Glutamatergic neuron (in vitro differentiated cells): ENCODE data around the gene GNAL. TPM values are rescaled to one million over a fixed set of nuclear protein-coding genes. Genes with fewer than 3 reads are reported as not detected.

Source experiments
- DNase-seq: peaks from one replicate; pipeline ENCODE4 v3.0.0; 2022
- H3K27ac Mint-ChIP-seq: one replicate; pipeline ENCODE4 v1.8.0; 2020; ENCODE audit warnings: mild to moderate bottlenecking, mixed read lengths, inconsistent platforms; ENCODE audit not compliant: unreplicated experiment
- H3K27me3 Mint-ChIP-seq: one replicate; pipeline ENCODE4 v1.8.0; 2020; ENCODE audit warnings: mild to moderate bottlenecking, moderate library complexity, mixed read lengths, inconsistent platforms; ENCODE audit not compliant: unreplicated experiment
- H3K36me3 Mint-ChIP-seq: one replicate; pipeline ENCODE4 v1.8.0; 2020; ENCODE audit warnings: mild to moderate bottlenecking, mixed read lengths, inconsistent platforms; ENCODE audit not compliant: unreplicated experiment
- H3K4me1 Mint-ChIP-seq: one replicate; pipeline ENCODE4 v1.8.0; 2020; ENCODE audit warnings: mild to moderate bottlenecking, low read depth, mixed read lengths, inconsistent platforms; ENCODE audit not compliant: unreplicated experiment
- H3K4me3 Mint-ChIP-seq: one replicate; pipeline ENCODE4 v1.8.0; 2020; ENCODE audit warnings: mild to moderate bottlenecking, mixed read lengths, inconsistent platforms; ENCODE audit not compliant: unreplicated experiment
- H3K9me3 Mint-ChIP-seq: one replicate; pipeline ENCODE4 v1.8.0; 2020; ENCODE audit warnings: mild to moderate bottlenecking, moderate library complexity, mixed read lengths, inconsistent platforms; ENCODE audit not compliant: unreplicated experiment
- total RNA-seq: library from RNA; stranded (reverse); fragmentation: NEBNext Ultra II Directional; extraction: Animal tissue kit (Norgen Biotek cat#: 25700); gene quantifications from one replicate; pipeline ENCODE4 v1.2.1, GENCODE V29; 2021; ENCODE audit not compliant: unreplicated experiment
- TF ChIP-seq, protein P1 (sequence below): fragments of 200-600 bp; sonication (generic); IDR thresholded peaks from one replicate; pipeline ENCODE4 v1.5.0; 2021; ENCODE audit not compliant: partially characterized antibody, unreplicated experiment

GNAL gene
- total RNA-seq, 1 donor from 2014 or later, result 52.5 TPM

DNA sequence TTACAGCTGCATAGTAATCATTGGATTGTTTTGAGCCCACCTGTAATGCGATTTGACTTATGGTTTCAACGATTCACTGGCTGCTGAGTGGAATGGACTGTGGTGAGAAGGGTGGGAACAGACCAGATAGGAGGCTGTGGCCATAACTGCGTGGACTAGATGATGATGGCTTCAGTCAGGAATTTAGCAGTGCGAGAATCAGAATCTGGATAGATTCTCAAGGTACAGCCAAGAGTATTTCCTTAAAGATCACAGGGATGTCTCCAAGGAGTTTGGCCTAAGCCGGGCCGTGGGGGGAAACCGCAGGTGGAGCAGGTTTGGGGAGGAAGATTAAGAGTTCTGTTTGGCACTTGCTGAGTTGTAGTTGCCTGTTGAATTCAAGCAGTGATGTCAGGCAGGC is 118.2 kb downstream of the GNAL start:
- no peaks in the 10 kb centered on the region for H3K36me3 Mint-ChIP-seq
- no peak overlapping the region for H3K27ac Mint-ChIP-seq
- H3K27me3 Mint-ChIP-seq, result no peaks in the 10 kb centered on the region
- H3K9me3 Mint-ChIP-seq, result no peaks in the 10 kb centered on the region
- TF ChIP-seq, protein P1, sequence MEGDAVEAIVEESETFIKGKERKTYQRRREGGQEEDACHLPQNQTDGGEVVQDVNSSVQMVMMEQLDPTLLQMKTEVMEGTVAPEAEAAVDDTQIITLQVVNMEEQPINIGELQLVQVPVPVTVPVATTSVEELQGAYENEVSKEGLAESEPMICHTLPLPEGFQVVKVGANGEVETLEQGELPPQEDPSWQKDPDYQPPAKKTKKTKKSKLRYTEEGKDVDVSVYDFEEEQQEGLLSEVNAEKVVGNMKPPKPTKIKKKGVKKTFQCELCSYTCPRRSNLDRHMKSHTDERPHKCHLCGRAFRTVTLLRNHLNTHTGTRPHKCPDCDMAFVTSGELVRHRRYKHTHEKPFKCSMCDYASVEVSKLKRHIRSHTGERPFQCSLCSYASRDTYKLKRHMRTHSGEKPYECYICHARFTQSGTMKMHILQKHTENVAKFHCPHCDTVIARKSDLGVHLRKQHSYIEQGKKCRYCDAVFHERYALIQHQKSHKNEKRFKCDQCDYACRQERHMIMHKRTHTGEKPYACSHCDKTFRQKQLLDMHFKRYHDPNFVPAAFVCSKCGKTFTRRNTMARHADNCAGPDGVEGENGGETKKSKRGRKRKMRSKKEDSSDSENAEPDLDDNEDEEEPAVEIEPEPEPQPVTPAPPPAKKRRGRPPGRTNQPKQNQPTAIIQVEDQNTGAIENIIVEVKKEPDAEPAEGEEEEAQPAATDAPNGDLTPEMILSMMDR, result no peak
- H3K4me1 Mint-ChIP-seq, result peaks cover 7% of the 10 kb centered on the region
- DNase-seq, result no peak
- H3K4me3 Mint-ChIP-seq, result no peak overlapping the region

DNA sequence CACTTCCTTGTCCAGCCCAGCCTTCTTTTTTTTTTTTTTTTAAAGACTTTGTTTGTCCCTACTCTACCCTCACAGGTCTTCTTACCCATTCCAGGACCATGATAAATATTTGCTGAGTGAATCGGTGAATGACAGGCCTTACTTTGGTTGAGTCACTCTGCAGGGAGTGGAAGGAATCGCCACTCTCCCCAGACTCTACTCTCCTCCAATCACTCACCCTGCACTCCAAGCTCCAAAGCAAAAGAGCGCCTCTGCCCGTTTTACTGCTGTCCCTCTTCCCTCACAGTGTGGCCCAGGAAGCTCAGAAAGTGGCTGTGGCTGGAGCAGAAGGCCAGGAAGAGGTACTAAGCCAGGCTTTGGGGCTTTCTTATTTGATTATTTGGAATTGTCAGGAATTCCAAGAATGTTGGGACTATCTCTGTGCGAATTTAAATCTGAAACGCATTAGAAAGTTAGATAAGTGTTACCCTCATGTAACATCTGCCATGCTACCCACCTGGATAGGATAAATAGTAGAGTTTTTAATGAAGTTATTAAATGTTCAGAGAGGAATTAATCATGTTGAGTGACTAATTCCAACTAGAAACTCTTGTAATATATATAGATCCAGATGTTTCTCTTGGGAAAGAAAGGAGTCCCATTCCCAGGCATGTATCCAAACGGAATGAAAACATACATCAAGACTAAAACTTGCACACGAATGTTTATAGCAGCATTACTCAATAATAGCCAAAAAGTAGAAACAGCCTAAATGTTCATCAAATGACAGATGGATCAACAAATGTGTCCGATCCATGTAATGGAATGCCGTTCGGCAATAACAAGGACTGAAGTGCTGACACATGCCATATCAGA is 119.2 kb downstream of the GNAL start:
- Mint-ChIP-seq H3K27ac (no peak overlapping the region), H3K36me3 (no peaks in the 10 kb centered on the region), H3K4me3 (no peak overlapping the region), H3K27me3 (no peaks in the 10 kb centered on the region), H3K9me3 (no peaks in the 10 kb centered on the region), H3K4me1 (peaks cover 7% of the 10 kb centered on the region)
- TF ChIP-seq, protein P1, result no peak
- DNase-seq, result no peak

DNA sequence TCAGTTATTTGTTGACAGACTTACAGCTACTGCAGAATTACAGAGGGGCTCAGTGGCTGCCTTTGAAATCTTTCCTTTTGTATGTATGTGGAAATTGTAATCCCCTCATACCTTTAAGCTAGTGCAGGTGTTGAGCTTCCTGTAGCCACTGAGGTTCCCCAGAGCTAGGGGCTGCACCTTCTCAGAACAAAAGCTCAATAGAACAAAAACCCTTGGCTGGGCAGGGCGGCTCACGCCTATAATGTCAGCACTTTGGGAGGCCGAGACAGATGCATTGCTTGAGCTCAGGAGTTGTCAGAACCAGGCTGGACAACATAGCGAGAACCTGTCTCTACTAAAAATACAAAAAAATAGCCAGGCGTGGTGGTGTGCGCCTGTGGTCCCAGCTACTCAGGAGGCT is 120.8 kb downstream of the GNAL start:
- H3K27ac Mint-ChIP-seq, result no peak overlapping the region
- H3K4me1 Mint-ChIP-seq, result peaks cover 7% of the 10 kb centered on the region
- DNase-seq, result no peak
- no peak overlapping the region for H3K4me3 Mint-ChIP-seq
- no peaks in the 10 kb centered on the region for H3K36me3 Mint-ChIP-seq
- H3K9me3 Mint-ChIP-seq, result no peaks in the 10 kb centered on the region
- H3K27me3 Mint-ChIP-seq, result no peaks in the 10 kb centered on the region
- TF ChIP-seq, protein P1, result no peak

DNA sequence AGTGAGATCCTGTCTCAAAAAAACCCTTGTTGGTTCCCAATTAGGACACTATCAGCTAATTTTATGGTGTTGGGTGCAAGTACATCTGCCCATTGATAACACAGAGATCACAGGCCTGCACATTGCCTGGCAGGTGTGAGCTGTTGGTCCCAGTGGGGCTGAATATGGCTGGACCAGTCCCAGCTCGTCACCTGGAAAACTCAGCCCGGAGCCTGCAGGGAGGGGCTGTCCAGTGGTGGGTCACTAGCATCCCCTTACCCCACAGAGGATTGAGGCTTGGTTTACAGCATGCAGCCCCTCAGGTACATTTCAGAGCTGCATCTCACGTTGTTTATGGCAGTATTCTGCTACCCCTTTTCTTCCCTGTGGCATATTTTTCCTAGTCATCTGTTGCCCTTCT is 121.3 kb downstream of the GNAL start:
- Mint-ChIP-seq H3K27me3 (no peaks in the 10 kb centered on the region), H3K4me3 (no peak overlapping the region), H3K27ac (no peak overlapping the region), H3K4me1 (peaks cover 7% of the 10 kb centered on the region), H3K9me3 (no peaks in the 10 kb centered on the region), H3K36me3 (no peaks in the 10 kb centered on the region)
- TF ChIP-seq, protein P1, result no peak
- DNase-seq, result no peak

DNA sequence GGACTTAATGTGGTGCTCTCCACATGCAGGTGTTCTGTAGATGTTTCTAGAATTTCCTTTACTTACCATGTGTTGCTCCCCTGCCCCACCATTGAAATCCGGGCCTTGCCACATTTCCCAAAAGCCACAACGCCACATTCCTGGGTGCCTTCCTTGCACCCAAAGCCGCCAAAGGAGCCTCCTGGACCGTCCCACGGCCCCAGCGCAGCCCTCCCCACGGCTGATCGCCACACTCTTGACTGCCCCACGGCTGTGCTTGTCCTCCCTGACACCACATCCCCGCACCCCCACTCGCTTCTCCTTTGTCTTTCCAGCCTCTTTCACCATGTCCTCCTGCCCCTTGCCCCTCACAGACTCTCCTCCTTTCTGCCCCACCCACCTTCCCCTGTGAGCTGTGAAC is 121.9 kb downstream of the GNAL start:
- H3K27me3 Mint-ChIP-seq, result no peaks in the 10 kb centered on the region
- peaks cover 7% of the 10 kb centered on the region for H3K4me1 Mint-ChIP-seq
- no peak overlapping the region for H3K27ac Mint-ChIP-seq
- TF ChIP-seq, protein P1, result no peak
- no peak overlapping the region for H3K4me3 Mint-ChIP-seq
- H3K9me3 Mint-ChIP-seq, result no peaks in the 10 kb centered on the region
- H3K36me3 Mint-ChIP-seq, result no peaks in the 10 kb centered on the region
- DNase-seq, result no peak
